Stimulated activated memory B cell treated with anti-CD40 and anti-IgM and Interleukin-4, amounts not matched to agents 10 μg/mL and 1 μg/mL and 100 μg/mL, for 72 hours (primary cell): ENCODE results near the gene ILF2.
"Not testable (repeated sequence)": the region's sequence is repeated elsewhere in the genome, so short reads cannot be mapped to it uniquely, and the experiment has no call there.

ENCODE experiments used
- ATAC-seq: fragments of 150-1000 bp; cut with Tn5 transposase; 2 replicates; pipeline ENCODE4 v1.10.0; 2021
- H3K27ac Mint-ChIP-seq: one replicate; pipeline ENCODE4 v1.8.0; 2022; ENCODE audit warnings: mild to moderate bottlenecking, mixed read lengths
- H3K27me3 Mint-ChIP-seq: one replicate; pipeline ENCODE4 v1.8.0; 2022; ENCODE audit warnings: mixed read lengths
- H3K36me3 Mint-ChIP-seq: one replicate; pipeline ENCODE4 v1.8.0; 2022; ENCODE audit warnings: mixed read lengths
- H3K4me1 Mint-ChIP-seq: one replicate; pipeline ENCODE4 v1.8.0; 2022; ENCODE audit warnings: mixed read lengths
- H3K4me3 Mint-ChIP-seq: one replicate; pipeline ENCODE4 v1.8.0; 2022; ENCODE audit warnings: mild to moderate bottlenecking, moderate library complexity, mixed read lengths
- H3K9me3 Mint-ChIP-seq: one replicate; pipeline ENCODE4 v1.8.0; 2022; ENCODE audit warnings: mixed read lengths

ILF2 gene

GRCh38 chr1:153687346-153688125 is 16.7 kb upstream of the ILF2 start:
- Mint-ChIP-seq H3K4me3 (no peak overlapping the region), H3K4me1 (peaks cover 15% of the 10 kb centered on the region), H3K27ac (no peak overlapping the region), H3K27me3 (peaks cover 28% of the 10 kb centered on the region), H3K9me3 (no peaks in the 10 kb centered on the region), H3K36me3 (peaks cover 32% of the 10 kb centered on the region)
- no peak for ATAC-seq

GRCh38 chr1:153685544-153686340 is 14.9 kb upstream of the ILF2 start:
- no peak for ATAC-seq
- peaks cover 32% of the 10 kb centered on the region for H3K36me3 Mint-ChIP-seq
- H3K4me1 Mint-ChIP-seq: peaks cover 15% of the 10 kb centered on the region
- H3K4me3 Mint-ChIP-seq: no peak overlapping the region
- H3K9me3 Mint-ChIP-seq: no peaks in the 10 kb centered on the region
- no peak overlapping the region for H3K27ac Mint-ChIP-seq
- peaks cover 40% of the 10 kb centered on the region for H3K27me3 Mint-ChIP-seq

GRCh38 chr1:153684892-153685291 is 14.1 kb upstream of the ILF2 start:
- Mint-ChIP-seq H3K27me3 (peaks cover 48% of the 10 kb centered on the region), H3K9me3 (no peaks in the 10 kb centered on the region), H3K4me1 (peaks cover 23% of the 10 kb centered on the region), H3K27ac (no peak overlapping the region), H3K36me3 (peaks cover 36% of the 10 kb centered on the region), H3K4me3 (no peak overlapping the region)
- ATAC-seq: no peak

- ATAC-seq: no peak
- Mint-ChIP-seq H3K4me1 (peaks cover 25% of the 10 kb centered on the region), H3K27me3 (peaks cover 55% of the 10 kb centered on the region), H3K9me3 (no peaks in the 10 kb centered on the region), H3K36me3 (peaks cover 34% of the 10 kb centered on the region), H3K27ac (no peak overlapping the region), H3K4me3 (no peak overlapping the region)
These were observed 13.1 kb upstream of the ILF2 start for GRCh38 chr1:153683854-153684253.

- no peak overlapping the region for H3K27ac Mint-ChIP-seq
- no peak for ATAC-seq
- H3K9me3 Mint-ChIP-seq: no peaks in the 10 kb centered on the region
- peaks cover 23% of the 10 kb centered on the region for H3K36me3 Mint-ChIP-seq
- peaks cover 66% of the 10 kb centered on the region for H3K27me3 Mint-ChIP-seq
- H3K4me3 Mint-ChIP-seq: no peak overlapping the region
- H3K4me1 Mint-ChIP-seq: peaks cover 25% of the 10 kb centered on the region
These were observed 11.9 kb upstream of the ILF2 start for GRCh38 chr1:153682730-153683129.

GRCh38 chr1:153680120-153680403 is 9.3 kb upstream of the ILF2 start:
- Mint-ChIP-seq H3K4me1 (peaks cover 30% of the 10 kb centered on the region), H3K9me3 (no peaks in the 10 kb centered on the region), H3K27ac (peak overlapping the region; percentile 12), H3K4me3 (peak overlapping the region; percentile 83), H3K27me3 (peaks cover 71% of the 10 kb centered on the region), H3K36me3 (peaks cover 15% of the 10 kb centered on the region)
- ATAC-seq: no peak

GRCh38 chr1:153679337-153680119 is 8.7 kb upstream of the ILF2 start:
- peak overlapping the region; percentile 83 for H3K4me3 Mint-ChIP-seq
- ATAC-seq: peak; percentile 60
- peaks cover 15% of the 10 kb centered on the region for H3K36me3 Mint-ChIP-seq
- peaks cover 30% of the 10 kb centered on the region for H3K4me1 Mint-ChIP-seq
- peak overlapping the region; percentile 12 for H3K27ac Mint-ChIP-seq
- peaks cover 69% of the 10 kb centered on the region for H3K27me3 Mint-ChIP-seq
- H3K9me3 Mint-ChIP-seq: no peaks in the 10 kb centered on the region

- H3K27ac Mint-ChIP-seq: peak within 1 kb of the TSS; percentile 77
- peaks cover 11% of the 10 kb centered on the region for H3K36me3 Mint-ChIP-seq
- no peaks in the 10 kb centered on the region for H3K9me3 Mint-ChIP-seq
- H3K4me1 Mint-ChIP-seq: peaks cover 30% of the 10 kb centered on the region
- H3K27me3 Mint-ChIP-seq: peaks cover 62% of the 10 kb centered on the region
- peak; percentile 59 for ATAC-seq
- peak within 1 kb of the TSS; percentile 83 for H3K4me3 Mint-ChIP-seq
These were observed 7.9 kb upstream of the ILF2 start, which contains the start of gene NPR1 for GRCh38 chr1:153678519-153679336. TSS of gene NPR1 (plus strand) at chr1:153678688. CDS start at chr1:153679109, 421 bp downstream.

GRCh38 chr1:153677718-153678518 is 7.1 kb upstream of the ILF2 start:
- Mint-ChIP-seq H3K4me1 (peaks cover 30% of the 10 kb centered on the region), H3K9me3 (no peaks in the 10 kb centered on the region), H3K27ac (peak overlapping the region; percentile 77), H3K36me3 (peaks cover 7% of the 10 kb centered on the region), H3K4me3 (peak overlapping the region; percentile 83), H3K27me3 (peaks cover 57% of the 10 kb centered on the region)
- peak; percentile 59 for ATAC-seq

- no peak for ATAC-seq
- Mint-ChIP-seq H3K27ac (no peak overlapping the region), H3K4me3 (peak overlapping the region; percentile 1)
These were observed 2.7 kb upstream of the ILF2 start for GRCh38 chr1:153673511-153673910.

GRCh38 chr1:153671628-153672353 is 998 bp upstream of the ILF2 start:
- not testable (repeated sequence) for H3K9me3 Mint-ChIP-seq, H3K4me3 Mint-ChIP-seq, H3K27ac Mint-ChIP-seq, H3K27me3 Mint-ChIP-seq
- Mint-ChIP-seq H3K36me3 (peaks cover 33% of the 10 kb centered on the region), H3K4me1 (peaks cover 12% of the 10 kb centered on the region)
- peak; percentile 59 for ATAC-seq

More at GRCh38 chr1:153673511-153673910, 2.7 kb upstream of the ILF2 start:
- H3K9me3 Mint-ChIP-seq: no peaks in the 10 kb centered on the region
- H3K4me1 Mint-ChIP-seq: peaks cover 19% of the 10 kb centered on the region
- peaks cover 16% of the 10 kb centered on the region for H3K36me3 Mint-ChIP-seq
- peaks cover 26% of the 10 kb centered on the region for H3K27me3 Mint-ChIP-seq

GRCh38 chr1:153670257-153670858 is 435 bp downstream of the ILF2 start:
- H3K27ac Mint-ChIP-seq: no peak overlapping the region
- no peaks in the 10 kb centered on the region for H3K27me3 Mint-ChIP-seq
- H3K4me3 Mint-ChIP-seq: no peak overlapping the region
- no peaks in the 10 kb centered on the region for H3K9me3 Mint-ChIP-seq
- no peak for ATAC-seq
- peaks cover 45% of the 10 kb centered on the region for H3K36me3 Mint-ChIP-seq
- H3K4me1 Mint-ChIP-seq: peaks cover 12% of the 10 kb centered on the region

GRCh38 chr1:153669606-153670005 is 1.2 kb downstream of the ILF2 start:
- H3K4me1 Mint-ChIP-seq: peaks cover 12% of the 10 kb centered on the region
- no peaks in the 10 kb centered on the region for H3K27me3 Mint-ChIP-seq
- no peak overlapping the region for H3K4me3 Mint-ChIP-seq
- no peaks in the 10 kb centered on the region for H3K9me3 Mint-ChIP-seq
- H3K36me3 Mint-ChIP-seq: peaks cover 52% of the 10 kb centered on the region
- ATAC-seq: no peak
- H3K27ac Mint-ChIP-seq: no peak overlapping the region
